Mucosa of descending colon (tissue), 3 donors: ENCODE data around the gene CSDE1. TPM values are rescaled to one million over a fixed set of nuclear protein-coding genes. Genes with fewer than 3 reads are reported as not detected.
A peak's percentile ranks its signal among the peaks of the same experiment; 100 is the strongest.

Source experiments
- ATAC-seq: fragments of 200-7000 bp; cut with Tn5 transposase; one replicate; pipeline ENCODE4 v1.9.1; 2020; ENCODE audit warnings: mild to moderate bottlenecking, moderate library complexity
- DNase-seq, 3 donors: peaks; one replicate each; pipeline ENCODE4 v3.0.0-alpha.2; 2020
- H3K36me3 ChIP-seq: fragments of 200-600 bp; one replicate; pipeline ENCODE4 v1.8.0; 2021; ENCODE audit warnings: low read depth, mild to moderate bottlenecking
- H3K4me1 ChIP-seq: fragments of 200-600 bp; one replicate; pipeline ENCODE4 v1.8.0; 2021; ENCODE audit warnings: low read depth, mild to moderate bottlenecking
- H3K4me3 ChIP-seq: fragments of 200-600 bp; one replicate; pipeline ENCODE4 v1.8.0; 2021; ENCODE audit warnings: mild to moderate bottlenecking
- H3K9me3 ChIP-seq: fragments of 200-600 bp; one replicate; pipeline ENCODE4 v1.8.0; 2021; ENCODE audit warnings: mild to moderate bottlenecking
- intact Hi-C, 2 donors: fragments of 100-400 bp; cut with DNase I in 1 of 2; cut with micrococcal nuclease in 1 of 2; formaldehyde crosslinking; loops; one replicate each; pipeline versions ENCODE4 v1.11.0 to v1.11.1; 2022; cut with DNase I, micrococcal nuclease
- total RNA-seq, 3 donors: library from RNA; stranded (reverse); fragmentation: NEBNext Ultra II Directional in 2 of 3; extraction: Animal tissue kit (Norgen Biotek cat#: 25700) in 2 of 3; gene quantifications; one replicate each; pipeline versions ENCODE4 v1.2.1 to v1.2.4, GENCODE V29; 2021 to 2023
- TF ChIP-seq, protein P1 (sequence below): fragments of 200-600 bp; IDR thresholded peaks from one replicate; pipeline ENCODE4 v1.8.0; 2022; ENCODE audit warnings: antibody characterized with exemption, mild to moderate bottlenecking
- donor health status: DM: no; HTN: no; CAD: no; lungs with moderate emphysema.
- donor health status: DM: no; HTN: no; CAD: no.
- donor health status: DM: no; HTN: yes; CAD: no.

The CSDE1 gene
- total RNA-seq, 3 donors from 2014 or later, result 429 to 934 (median 439) TPM

DNA sequence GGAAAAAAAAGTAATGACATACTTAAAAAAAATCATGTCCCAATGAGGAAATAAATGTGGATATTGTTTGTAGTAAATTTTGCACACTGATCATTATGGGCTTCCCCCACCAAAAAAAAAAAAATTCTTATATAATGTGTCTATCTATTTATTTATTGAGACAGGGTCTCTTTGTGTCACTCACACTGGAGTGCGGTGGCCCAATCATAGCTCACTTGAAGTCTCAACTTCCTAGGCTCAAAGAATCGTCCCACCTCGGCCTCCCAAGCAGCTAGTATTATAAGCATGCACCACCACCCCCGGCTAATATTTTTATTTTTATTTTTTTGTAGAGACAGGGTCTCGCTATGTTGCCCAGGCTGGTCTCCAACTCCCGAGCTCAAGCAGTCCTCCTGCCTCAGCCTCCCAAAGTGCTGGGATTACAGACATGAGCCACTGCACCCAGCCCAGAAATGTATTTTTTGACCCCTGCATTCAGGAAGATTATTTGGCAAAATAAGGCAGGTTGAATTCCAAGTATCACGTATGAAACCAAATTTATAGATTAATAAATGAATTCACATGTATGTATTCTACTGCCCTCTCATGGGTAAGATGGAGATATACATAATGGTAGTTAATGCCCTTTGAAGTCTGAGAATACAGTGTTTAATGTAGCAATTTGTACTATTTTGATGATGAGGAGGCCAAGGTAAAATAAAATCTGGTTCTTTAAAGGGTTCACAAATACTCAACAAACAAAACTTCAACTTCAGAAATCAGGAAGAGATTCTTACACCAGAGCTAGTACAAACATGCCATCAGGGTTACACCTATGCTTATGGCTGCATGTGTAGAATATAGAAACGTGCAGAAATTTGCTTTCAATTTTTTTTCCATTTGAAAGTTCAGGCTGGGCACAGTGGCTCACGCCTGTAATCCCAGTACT, 86.5 kb downstream of the CSDE1 start:
- Histone ChIP-seq H3K4me1 (peaks cover 8% of the 10 kb centered on the region), H3K36me3 (no peaks in the 10 kb centered on the region), H3K4me3 (no peak overlapping the region), H3K9me3 (no peaks in the 10 kb centered on the region)
- no peak for DNase-seq
- no peak for ATAC-seq
- TF ChIP-seq, protein P1, sequence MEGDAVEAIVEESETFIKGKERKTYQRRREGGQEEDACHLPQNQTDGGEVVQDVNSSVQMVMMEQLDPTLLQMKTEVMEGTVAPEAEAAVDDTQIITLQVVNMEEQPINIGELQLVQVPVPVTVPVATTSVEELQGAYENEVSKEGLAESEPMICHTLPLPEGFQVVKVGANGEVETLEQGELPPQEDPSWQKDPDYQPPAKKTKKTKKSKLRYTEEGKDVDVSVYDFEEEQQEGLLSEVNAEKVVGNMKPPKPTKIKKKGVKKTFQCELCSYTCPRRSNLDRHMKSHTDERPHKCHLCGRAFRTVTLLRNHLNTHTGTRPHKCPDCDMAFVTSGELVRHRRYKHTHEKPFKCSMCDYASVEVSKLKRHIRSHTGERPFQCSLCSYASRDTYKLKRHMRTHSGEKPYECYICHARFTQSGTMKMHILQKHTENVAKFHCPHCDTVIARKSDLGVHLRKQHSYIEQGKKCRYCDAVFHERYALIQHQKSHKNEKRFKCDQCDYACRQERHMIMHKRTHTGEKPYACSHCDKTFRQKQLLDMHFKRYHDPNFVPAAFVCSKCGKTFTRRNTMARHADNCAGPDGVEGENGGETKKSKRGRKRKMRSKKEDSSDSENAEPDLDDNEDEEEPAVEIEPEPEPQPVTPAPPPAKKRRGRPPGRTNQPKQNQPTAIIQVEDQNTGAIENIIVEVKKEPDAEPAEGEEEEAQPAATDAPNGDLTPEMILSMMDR, result no peak
- intact Hi-C loops, result no loop called here

DNA sequence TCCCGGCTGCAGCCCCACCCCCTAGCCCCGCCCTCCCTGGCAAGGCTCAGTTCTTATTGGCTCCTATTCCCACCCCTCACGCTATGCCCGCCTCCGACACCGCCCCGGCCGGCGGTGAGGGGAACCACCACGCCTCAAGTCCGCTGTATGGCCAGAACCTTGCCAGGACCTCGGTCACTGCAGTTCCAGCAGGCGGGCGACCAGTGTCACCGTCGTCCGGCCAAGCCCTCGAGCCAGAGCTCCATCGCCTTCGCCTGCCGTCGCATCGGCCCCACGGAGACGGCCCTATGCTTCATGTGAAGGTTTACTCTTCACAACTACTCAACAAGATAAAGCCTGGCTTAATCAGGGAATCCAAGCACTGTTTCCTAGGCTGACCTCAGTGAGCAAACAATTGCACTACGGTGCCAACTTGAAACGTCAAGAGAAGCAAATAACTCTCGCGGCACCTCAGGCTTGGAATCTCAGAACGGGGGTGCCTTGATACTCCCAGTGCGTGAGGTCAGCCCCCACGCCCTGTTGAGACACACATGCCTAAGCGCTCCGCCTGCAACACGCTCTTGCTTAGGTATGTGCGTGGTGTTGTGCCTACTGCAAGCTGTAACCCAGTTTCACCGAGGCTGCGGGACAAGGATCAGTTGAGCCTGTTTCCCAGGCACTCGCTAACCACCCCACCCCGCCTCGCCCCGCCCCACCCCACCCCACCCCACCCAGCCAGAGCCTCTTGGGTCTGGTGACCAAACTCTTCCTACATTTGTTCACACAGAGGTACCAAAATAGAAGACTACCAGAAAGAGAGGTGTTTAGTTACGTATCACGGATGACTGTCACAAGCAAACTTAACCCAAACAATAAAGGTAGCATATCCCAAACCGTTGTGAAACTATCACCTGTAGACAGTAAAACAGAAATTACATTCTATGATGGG, 87.4 kb downstream of the CSDE1 start:
- Histone ChIP-seq H3K4me3 (peak overlapping the region; percentile 35), H3K9me3 (no peaks in the 10 kb centered on the region), H3K36me3 (no peaks in the 10 kb centered on the region), H3K4me1 (peaks cover 8% of the 10 kb centered on the region)
- DNase-seq (peak; percentile 93 to 97 (median 96)), ATAC-seq (peak; percentile 99)
- intact Hi-C loops, result no loop called here
- TF ChIP-seq, protein P1, result no peak

- Histone ChIP-seq H3K9me3 (no peaks in the 10 kb centered on the region), H3K4me1 (peaks cover 8% of the 10 kb centered on the region), H3K4me3 (peak within 1 kb of the TSS; percentile 35), H3K36me3 (no peaks in the 10 kb centered on the region)
- no peak for DNase-seq
- intact Hi-C loops, result no loop called here
- TF ChIP-seq, protein P1, result no peak
- ATAC-seq, result peak; percentile 70
Measured at GRCh38 chr1:114669562-114670082, 88.2 kb downstream of the CSDE1 start, which contains the start of gene DENND2C. DENND2C (minus strand) TSS chr1:114670049; CDS start chr1:114625984, 44,065 bp downstream.

GRCh38 chr1:114668784-114669561, 88.8 kb downstream of the CSDE1 start:
- H3K9me3 ChIP-seq, result no peaks in the 10 kb centered on the region
- ATAC-seq (no peak), DNase-seq (peak in 1 of 3 donors; percentile 6)
- H3K36me3 ChIP-seq, result no peaks in the 10 kb centered on the region
- intact Hi-C loops, result no loop called here
- H3K4me3 ChIP-seq, result peak overlapping the region; percentile 35
- TF ChIP-seq, protein P1, result no peak
- peaks cover 8% of the 10 kb centered on the region for H3K4me1 ChIP-seq

DNA sequence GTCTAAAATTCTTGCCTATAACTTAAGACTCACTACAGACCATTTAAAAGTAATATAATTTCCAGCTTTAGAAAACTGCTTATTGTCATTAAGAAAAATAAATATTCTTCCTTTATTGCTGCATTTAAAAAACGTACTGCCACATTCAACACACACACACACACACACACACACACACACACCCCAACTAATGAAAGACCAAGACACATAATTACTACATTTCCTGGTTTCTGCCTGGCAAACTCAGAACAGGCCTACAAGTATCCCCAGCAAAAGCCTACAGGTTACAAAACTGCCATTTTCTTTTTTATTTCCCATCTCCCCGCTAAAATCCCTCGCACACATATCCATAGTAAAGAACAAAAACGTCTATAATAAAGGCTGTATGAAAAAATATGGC, 89.4 kb downstream of the CSDE1 start:
- no peak for ATAC-seq
- H3K9me3 ChIP-seq, result no peaks in the 10 kb centered on the region
- H3K4me3 ChIP-seq, result no peak overlapping the region
- TF ChIP-seq, protein P1, result no peak
- DNase-seq, result no peak
- no peaks in the 10 kb centered on the region for H3K36me3 ChIP-seq
- peaks cover 8% of the 10 kb centered on the region for H3K4me1 ChIP-seq
- intact Hi-C loops, result no loop called here
